Endothelial cell of umbilical vein (primary cell): ENCODE results near the gene ARHGEF28.

ENCODE experiments used
- EZH2 ChIP-seq: IDR thresholded peaks from 2 replicates; pipeline ENCODE4 v1.6.1; 2012; ENCODE audit warnings: borderline replicate concordance, low read depth, mild to moderate bottlenecking, moderate library complexity, low read length, inconsistent platforms; ENCODE audit not compliant: severe bottlenecking
- FOS ChIP-seq: IDR thresholded peaks from 2 replicates; pipeline ENCODE4 v1.6.1; 2011; ENCODE audit warnings: mild to moderate bottlenecking, low read length, moderate library complexity, borderline replicate concordance; ENCODE audit not compliant: insufficient read depth
- MAX ChIP-seq: IDR thresholded peaks from 2 replicates; pipeline ENCODE4 v1.6.1; 2011; ENCODE audit not compliant: insufficient read depth, insufficient read length
- MYC ChIP-seq: IDR thresholded peaks from one replicate; pipeline ENCODE4 v1.6.1; 2011; ENCODE audit warnings: mild to moderate bottlenecking, low read depth, low read length
- POLR2A ChIP-seq: IDR thresholded peaks from 2 replicates; pipeline ENCODE4 v1.6.1; 2012; ENCODE audit warnings: low read depth, mild to moderate bottlenecking, control low read depth, low read length
- POLR2AphosphoS5 ChIP-seq: IDR thresholded peaks from 2 replicates; pipeline ENCODE4 v1.6.1; 2012; ENCODE audit warnings: low read depth, mild to moderate bottlenecking, control low read depth, low read length, moderate library complexity; ENCODE audit not compliant: insufficient read depth
- TF ChIP-seq, protein P1 (sequence below), 2 donors: IDR thresholded peaks; 1 replicate in 1 of 2; 2 replicates in 1 of 2; pipeline ENCODE4 v1.5.1; 2011; ENCODE audit warnings: low read length in 2 of 2, mild to moderate bottlenecking in 2 of 2, moderate library complexity in 2 of 2, control low read depth in 1 of 2, inconsistent platforms in 1 of 2, low read depth in 1 of 2; ENCODE audit not compliant: insufficient read depth in 1 of 2; ENCODE audit errors: extremely low read depth in 1 of 2

GRCh38 chr5:73668486-73669111, 42.6 kb downstream of the ARHGEF28 start:
- TF ChIP-seq POLR2A: no peak
- TF ChIP-seq POLR2AphosphoS5: no peak
- no peak for TF ChIP-seq MYC
- TF ChIP-seq, protein P1, sequence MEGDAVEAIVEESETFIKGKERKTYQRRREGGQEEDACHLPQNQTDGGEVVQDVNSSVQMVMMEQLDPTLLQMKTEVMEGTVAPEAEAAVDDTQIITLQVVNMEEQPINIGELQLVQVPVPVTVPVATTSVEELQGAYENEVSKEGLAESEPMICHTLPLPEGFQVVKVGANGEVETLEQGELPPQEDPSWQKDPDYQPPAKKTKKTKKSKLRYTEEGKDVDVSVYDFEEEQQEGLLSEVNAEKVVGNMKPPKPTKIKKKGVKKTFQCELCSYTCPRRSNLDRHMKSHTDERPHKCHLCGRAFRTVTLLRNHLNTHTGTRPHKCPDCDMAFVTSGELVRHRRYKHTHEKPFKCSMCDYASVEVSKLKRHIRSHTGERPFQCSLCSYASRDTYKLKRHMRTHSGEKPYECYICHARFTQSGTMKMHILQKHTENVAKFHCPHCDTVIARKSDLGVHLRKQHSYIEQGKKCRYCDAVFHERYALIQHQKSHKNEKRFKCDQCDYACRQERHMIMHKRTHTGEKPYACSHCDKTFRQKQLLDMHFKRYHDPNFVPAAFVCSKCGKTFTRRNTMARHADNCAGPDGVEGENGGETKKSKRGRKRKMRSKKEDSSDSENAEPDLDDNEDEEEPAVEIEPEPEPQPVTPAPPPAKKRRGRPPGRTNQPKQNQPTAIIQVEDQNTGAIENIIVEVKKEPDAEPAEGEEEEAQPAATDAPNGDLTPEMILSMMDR (IDR thresholded peaks at IDR 0.05; ENCODE audit: extremely low read depth in 1 of 2, insufficient read depth in 1 of 2, low read depth in 1 of 2, low read length in 2 of 2): no peak
- TF ChIP-seq EZH2: no peak
- no peak for TF ChIP-seq FOS
- no peak for TF ChIP-seq MAX
